Measurements from ENCODE around the gene LDLRAD4. TPM values are rescaled to one million over a fixed set of nuclear protein-coding genes. Genes with fewer than 3 reads are reported as not detected.

LDLRAD4 gene
- total and polyA plus RNA-seq, 12 donors = 3.9 to 64.5 (median 36.0) TPM

DNA sequence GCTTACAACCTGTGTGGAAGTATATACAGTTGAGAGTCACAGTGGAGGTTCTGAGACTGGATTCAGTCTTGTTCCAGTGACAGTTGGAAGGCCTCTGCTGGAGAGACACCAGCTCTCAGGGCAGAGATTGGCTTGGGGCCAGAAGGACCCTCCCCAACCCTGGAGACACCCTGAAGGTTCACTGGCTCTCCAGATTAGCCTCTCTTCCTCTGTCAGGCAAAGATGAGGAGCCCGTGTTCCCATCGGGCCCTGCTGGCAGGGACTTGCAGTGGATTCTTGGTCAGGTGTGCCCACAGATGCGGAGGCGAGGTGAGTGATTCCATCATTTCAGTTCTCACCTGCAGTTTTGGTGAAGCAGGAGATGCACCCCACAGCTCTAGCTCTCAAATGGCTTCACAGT lies 429.2 kb downstream of the LDLRAD4 start:
- no peak overlapping the region for H3K27ac ChIP-seq
- no peaks in the 10 kb centered on the region for H3K4me1 ChIP-seq (replicated peaks in 1 of 2)
- no peak for TF ChIP-seq POLR2A (IDR thresholded peaks at IDR 0.05)
- TF ChIP-seq, protein P1, sequence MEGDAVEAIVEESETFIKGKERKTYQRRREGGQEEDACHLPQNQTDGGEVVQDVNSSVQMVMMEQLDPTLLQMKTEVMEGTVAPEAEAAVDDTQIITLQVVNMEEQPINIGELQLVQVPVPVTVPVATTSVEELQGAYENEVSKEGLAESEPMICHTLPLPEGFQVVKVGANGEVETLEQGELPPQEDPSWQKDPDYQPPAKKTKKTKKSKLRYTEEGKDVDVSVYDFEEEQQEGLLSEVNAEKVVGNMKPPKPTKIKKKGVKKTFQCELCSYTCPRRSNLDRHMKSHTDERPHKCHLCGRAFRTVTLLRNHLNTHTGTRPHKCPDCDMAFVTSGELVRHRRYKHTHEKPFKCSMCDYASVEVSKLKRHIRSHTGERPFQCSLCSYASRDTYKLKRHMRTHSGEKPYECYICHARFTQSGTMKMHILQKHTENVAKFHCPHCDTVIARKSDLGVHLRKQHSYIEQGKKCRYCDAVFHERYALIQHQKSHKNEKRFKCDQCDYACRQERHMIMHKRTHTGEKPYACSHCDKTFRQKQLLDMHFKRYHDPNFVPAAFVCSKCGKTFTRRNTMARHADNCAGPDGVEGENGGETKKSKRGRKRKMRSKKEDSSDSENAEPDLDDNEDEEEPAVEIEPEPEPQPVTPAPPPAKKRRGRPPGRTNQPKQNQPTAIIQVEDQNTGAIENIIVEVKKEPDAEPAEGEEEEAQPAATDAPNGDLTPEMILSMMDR (IDR thresholded peaks at IDR 0.05) = no peak
- H3K4me3 ChIP-seq = no peak overlapping the region
- no peaks in the 10 kb centered on the region for H3K9me3 ChIP-seq (replicated peaks in 1 of 3)
- H3K36me3 ChIP-seq (replicated peaks in 1 of 2) = peaks cover 0 to 9% of the 10 kb centered on the region in 2 donors
- peak in 1 of 7 donors; percentile 9 for DNase-seq
- no peaks in the 10 kb centered on the region for H3K27me3 ChIP-seq
- WGBS, 4 donors = 90 to 98% (median 95%) methylated on average over 2 to 4 of the region's 4 CpGs
- intact Hi-C loops (cut with DNase I) = loop anchor here in 1 of 2 donors (10.0 kb wide), 1 partner anchor 67 kb away; no protein-coding TSS in a partner anchor

- Histone ChIP-seq H3K36me3 (replicated peaks in 1 of 2) (peaks cover 0 to 9% of the 10 kb centered on the region in 2 donors), H3K27me3 (no peaks in the 10 kb centered on the region), H3K9me3 (replicated peaks in 1 of 3) (no peaks in the 10 kb centered on the region), H3K27ac (no peak overlapping the region), H3K4me3 (no peak overlapping the region), H3K4me1 (replicated peaks in 1 of 2) (no peaks in the 10 kb centered on the region)
- WGBS, 4 donors = 84 to 88% (median 86%) methylated on average over 21 to 23 of the region's 23 CpGs
- no peak for DNase-seq
- intact Hi-C loops (cut with DNase I) = loop anchor here in 1 of 2 donors (10.0 kb wide), 1 partner anchor 65 kb away; no protein-coding TSS in a partner anchor
- no peak for TF ChIP-seq POLR2A (IDR thresholded peaks at IDR 0.05)
- TF ChIP-seq, protein P1 (IDR thresholded peaks at IDR 0.05) = no peak
These were observed 431.1 kb downstream of the LDLRAD4 start for GRCh38 chr18:13649397-13650390.

- DNase-seq = no peak
- WGBS, 4 donors = 68 to 80% (median 77%) methylated on average over 12 to 13 of the region's 13 CpGs
- no peak for TF ChIP-seq POLR2A (IDR thresholded peaks at IDR 0.05)
- TF ChIP-seq, protein P1 (IDR thresholded peaks at IDR 0.05) = no peak
- Histone ChIP-seq H3K4me3 (no peak overlapping the region), H3K27ac (no peak overlapping the region), H3K9me3 (replicated peaks in 1 of 3) (no peaks in the 10 kb centered on the region), H3K27me3 (no peaks in the 10 kb centered on the region), H3K36me3 (replicated peaks in 1 of 2) (no peaks in the 10 kb centered on the region), H3K4me1 (replicated peaks in 1 of 2) (peaks cover 0 to 6% of the 10 kb centered on the region in 2 donors)
- intact Hi-C loops (cut with DNase I) = no loop called here
These were observed 435.3 kb downstream of the LDLRAD4 start for GRCh38 chr18:13653746-13654433.

GRCh38 chr18:13657974-13658373 lies 439.4 kb downstream of the LDLRAD4 start:
- intact Hi-C loops (cut with DNase I) = no loop called here
- DNase-seq = no peak
- Histone ChIP-seq H3K36me3 (replicated peaks in 1 of 2) (no peaks in the 10 kb centered on the region), H3K4me1 (replicated peaks in 1 of 2) (peaks cover 0 to 8% of the 10 kb centered on the region in 2 donors), H3K27me3 (no peaks in the 10 kb centered on the region), H3K9me3 (replicated peaks in 1 of 3) (no peaks in the 10 kb centered on the region), H3K4me3 (no peak overlapping the region), H3K27ac (no peak overlapping the region)
- WGBS, 4 donors = 57 to 66% (median 61%) methylated on average over 7 of the region's 7 CpGs
- no peak for TF ChIP-seq POLR2A (IDR thresholded peaks at IDR 0.05)
- TF ChIP-seq, protein P1 (IDR thresholded peaks at IDR 0.05) = no peak
